NCI-H2081 treated with DMSO at 0.1 percent for 48 hours (cell line): ENCODE results near the gene GARS1.
"Not testable (repeated sequence)": the region's sequence is repeated elsewhere in the genome, so short reads cannot be mapped to it uniquely, and the experiment has no call there.

Source experiments
- DNase-seq: peaks from one replicate; lab custom pipeline; 2025; lab: John Stamatoyannopoulos, UW

The GARS1 gene

GRCh38 chr7:30575910-30576309 is 18.8 kb upstream of the GARS1 start:
- DNase-seq, result no peak

- DNase-seq, result no peak
These were observed 11.5 kb upstream of the GARS1 start for GRCh38 chr7:30583181-30583580.

- no peak for DNase-seq
These were observed 10.3 kb upstream of the GARS1 start for GRCh38 chr7:30584415-30584814.

GRCh38 chr7:30584965-30585364 is 9.7 kb upstream of the GARS1 start:
- no peak for DNase-seq

- DNase-seq, result no peak
These were observed 9.0 kb upstream of the GARS1 start for GRCh38 chr7:30585675-30586074.

- DNase-seq, result not testable (repeated sequence)
These were observed 7.1 kb upstream of the GARS1 start for GRCh38 chr7:30587547-30587946.

- DNase-seq, result no peak
These were observed 5.6 kb upstream of the GARS1 start for GRCh38 chr7:30589111-30589510.

GRCh38 chr7:30594048-30594539 is 584 bp upstream of the GARS1 start:
- no peak for DNase-seq

GRCh38 chr7:30595436-30596013 is 847 bp downstream of the GARS1 start:
- DNase-seq, result peak; percentile 19

GRCh38 chr7:30596014-30596641 is 1.4 kb downstream of the GARS1 start:
- no peak for DNase-seq

- no peak for DNase-seq
These were observed 2.0 kb downstream of the GARS1 start for GRCh38 chr7:30596721-30597120.

GRCh38 chr7:30598121-30598876 is 3.6 kb downstream of the GARS1 start:
- DNase-seq, result no peak

GRCh38 chr7:30604901-30605300 is 10.2 kb downstream of the GARS1 start:
- DNase-seq, result no peak

GRCh38 chr7:30605832-30606231 is 11.2 kb downstream of the GARS1 start:
- no peak for DNase-seq

- DNase-seq, result no peak
These were observed 18.1 kb downstream of the GARS1 start for GRCh38 chr7:30612658-30613265.

- no peak for DNase-seq
These were observed 19.0 kb downstream of the GARS1 start for GRCh38 chr7:30613366-30614325.

GRCh38 chr7:30616318-30616717 is 21.6 kb downstream of the GARS1 start:
- DNase-seq, result no peak

GRCh38 chr7:30617359-30617758 is 22.7 kb downstream of the GARS1 start:
- DNase-seq, result no peak

- DNase-seq, result no peak
These were observed 23.5 kb downstream of the GARS1 start for GRCh38 chr7:30618080-30618676.

GRCh38 chr7:30618961-30619360 is 24.3 kb downstream of the GARS1 start:
- DNase-seq, result no peak

GRCh38 chr7:30625283-30625682 is 30.6 kb downstream of the GARS1 start:
- DNase-seq, result no peak
